Measurements from ENCODE around the gene WDR27.

WDR27 gene

DNA sequence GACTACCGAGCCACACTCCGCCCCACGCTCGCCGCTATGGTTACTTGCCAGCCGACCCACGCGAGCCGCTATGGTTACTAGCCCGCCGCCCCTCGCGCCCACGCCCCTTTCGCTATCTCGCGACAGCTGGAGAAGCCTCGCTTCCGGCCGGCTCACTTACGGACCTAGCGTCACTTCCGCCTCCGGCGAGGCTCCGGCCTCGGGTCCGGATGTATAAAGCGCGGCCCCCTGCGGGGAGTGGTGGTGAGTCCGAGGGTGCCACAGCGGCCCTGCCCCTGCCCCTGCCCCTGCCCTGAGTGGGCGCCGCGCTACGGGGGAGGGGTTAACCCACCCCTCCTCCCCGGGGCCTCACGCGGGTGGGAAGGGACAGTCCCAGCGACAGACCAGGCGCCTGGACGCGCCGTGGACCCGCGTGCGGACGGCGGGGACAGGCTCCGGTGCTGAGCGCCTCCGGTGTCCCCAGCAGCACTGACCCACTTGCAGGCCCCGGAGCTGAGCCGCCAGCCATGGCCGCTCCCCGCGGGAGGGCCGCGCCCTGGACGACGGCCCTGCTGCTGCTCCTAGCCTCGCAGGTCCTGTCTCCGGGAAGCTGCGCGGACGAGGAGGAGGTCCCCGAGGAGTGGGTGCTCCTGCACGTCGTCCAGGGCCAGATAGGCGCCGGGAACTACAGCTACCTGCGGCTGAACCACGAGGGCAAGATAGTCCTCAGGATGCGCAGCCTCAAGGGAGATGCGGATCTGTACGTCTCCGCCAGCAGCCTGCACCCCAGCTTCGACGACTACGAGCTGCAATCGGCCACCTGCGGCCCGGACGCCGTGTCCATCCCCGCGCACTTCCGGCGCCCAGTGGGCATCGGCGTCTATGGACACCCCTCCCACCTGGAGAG is at the start of gene WDR27, which contains the start of gene C6orf120:
Gene WDR27 (minus strand): TSS at position 76 of the 886 bp plus-strand sequence. CDS start 13,024 bp downstream, outside the sequence.
Gene C6orf120 (plus strand): TSS at position 173 of the 886 bp plus-strand sequence. CDS start 334 bp downstream, at position 507.
- DNase-seq = peak; percentile 98
- ATAC-seq = peak; percentile 98

- ATAC-seq = no peak
Observed at GRCh38 chr6:169746556-169746955, 44.7 kb upstream of the WDR27 start.

DNA sequence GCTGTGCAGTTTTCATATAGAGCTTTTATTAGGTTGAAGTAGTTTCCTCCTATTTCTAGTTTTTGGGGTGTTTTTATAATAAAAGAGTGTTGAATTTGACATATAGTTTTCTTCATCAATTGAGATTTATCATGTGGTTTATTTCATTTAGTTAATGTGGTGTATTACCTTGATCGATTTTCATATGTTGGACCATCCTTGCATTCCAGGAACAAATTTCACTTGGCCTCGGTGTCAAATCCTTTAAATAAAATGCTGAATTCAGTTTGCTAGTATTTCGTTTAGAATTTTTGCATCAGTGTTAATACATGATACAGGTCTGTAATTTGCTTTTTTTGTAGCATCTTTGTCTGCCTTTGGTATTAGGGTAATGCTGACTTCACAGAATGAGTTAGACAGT is 43.6 kb upstream of the WDR27 start:
- DNase-seq = no peak
- no peak for ATAC-seq

More at GRCh38 chr6:169746556-169746955, 44.7 kb upstream of the WDR27 start:
- DNase-seq = no peak

DNA sequence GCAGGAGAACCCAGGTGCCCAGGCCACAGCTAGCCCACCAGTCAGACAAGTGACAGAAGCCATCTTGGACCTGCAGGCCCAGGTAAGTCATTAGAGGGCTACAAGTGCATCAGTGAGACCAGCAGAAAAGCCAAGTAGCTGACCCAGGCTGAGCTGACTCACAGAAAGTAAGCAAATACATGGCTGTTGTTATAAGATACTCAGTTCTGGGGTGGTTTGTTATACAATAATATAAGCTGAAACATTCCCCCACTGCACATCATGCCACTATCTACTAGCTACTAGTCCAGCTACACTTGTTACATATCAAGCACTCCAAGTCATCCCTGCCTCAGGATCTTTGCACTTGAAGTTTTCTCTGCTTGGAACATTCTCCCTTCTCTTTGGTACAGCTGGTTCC is 39.5 kb upstream of the WDR27 start:
- DNase-seq (no peak), ATAC-seq (no peak)

DNA sequence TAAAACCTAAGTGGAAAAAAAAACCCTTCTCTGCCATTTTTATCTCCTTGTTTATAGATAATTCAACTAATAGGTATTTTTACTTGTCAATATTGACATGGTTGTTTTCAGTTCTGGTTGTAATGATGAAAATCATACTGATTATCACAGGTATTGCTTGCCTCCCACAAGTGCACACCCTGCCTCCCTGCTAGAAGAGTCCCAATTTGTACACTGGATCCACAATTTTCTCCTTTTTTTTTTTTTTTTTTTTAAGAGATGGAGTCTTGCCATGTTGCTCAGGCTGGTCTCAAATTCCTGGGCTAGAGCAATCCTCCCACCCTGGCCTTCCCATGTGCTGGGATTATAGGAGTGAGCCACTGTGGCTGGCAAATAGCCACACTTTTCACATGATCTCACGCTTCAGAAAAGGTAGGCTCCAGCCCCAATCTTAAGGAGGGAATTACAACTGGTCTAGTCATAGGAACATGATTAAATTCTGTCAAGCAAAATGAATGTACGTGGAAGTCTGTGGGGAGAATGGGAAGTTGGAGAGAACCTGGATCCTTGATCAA is 37.2 kb upstream of the WDR27 start:
- no peak for ATAC-seq

GRCh38 chr6:169738204-169738975 is 36.6 kb upstream of the WDR27 start:
- DNase-seq = peak; percentile 34
- ATAC-seq = peak; percentile 79

More for the DNA sequence above, 37.2 kb upstream of the WDR27 start:
- DNase-seq = no peak

GRCh38 chr6:169729961-169730360 is 28.1 kb upstream of the WDR27 start:
- DNase-seq (no peak), ATAC-seq (no peak)

DNA sequence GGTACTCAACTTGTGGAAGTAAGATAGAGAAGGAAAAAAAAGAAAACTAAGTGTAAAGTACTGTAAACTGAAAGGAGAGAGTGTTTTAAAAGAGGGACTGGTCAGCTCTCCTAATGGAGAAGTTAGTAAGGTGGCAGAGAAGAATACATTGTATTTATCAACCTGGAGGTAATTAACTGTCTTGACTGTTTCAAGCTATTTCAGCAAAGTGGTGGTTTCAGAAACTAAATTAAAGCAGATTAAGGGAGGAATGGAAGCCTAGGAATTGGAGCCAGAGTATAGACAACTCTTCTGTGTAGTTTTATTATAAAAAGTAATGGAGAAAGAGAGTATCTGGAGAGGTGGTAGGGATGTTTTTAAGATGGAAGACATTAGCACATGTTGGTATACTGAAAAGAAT is 25.1 kb upstream of the WDR27 start:
- ATAC-seq = no peak
- DNase-seq = no peak

DNA sequence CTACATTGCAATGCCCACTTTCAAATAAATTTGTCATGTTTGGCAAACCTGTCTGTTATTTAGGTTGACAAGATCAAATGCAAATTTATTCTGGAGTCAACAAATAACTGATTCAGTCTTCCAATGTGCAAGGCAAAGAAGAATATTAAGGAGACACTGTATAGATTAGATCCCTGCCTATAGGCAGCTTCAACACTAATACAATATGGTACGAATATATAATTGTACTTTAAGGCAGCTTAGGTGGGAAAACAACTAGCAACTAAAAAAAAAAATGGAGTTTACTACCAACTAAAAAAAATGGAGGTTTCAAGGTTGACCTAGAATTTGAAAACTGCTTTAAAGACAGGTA is 24.2 kb upstream of the WDR27 start:
- DNase-seq = no peak
- ATAC-seq = no peak

GRCh38 chr6:169725125-169726048 is 23.6 kb upstream of the WDR27 start:
- DNase-seq (peak; percentile 48), ATAC-seq (peak; percentile 15)

- DNase-seq (peak; percentile 80), ATAC-seq (peak; percentile 65)
Observed at GRCh38 chr6:169724494-169725124, 22.8 kb upstream of the WDR27 start, which contains the start of gene PHF10. PHF10 (minus strand) TSS chr6:169724500; CDS start chr6:169723931, 569 bp downstream.

DNA sequence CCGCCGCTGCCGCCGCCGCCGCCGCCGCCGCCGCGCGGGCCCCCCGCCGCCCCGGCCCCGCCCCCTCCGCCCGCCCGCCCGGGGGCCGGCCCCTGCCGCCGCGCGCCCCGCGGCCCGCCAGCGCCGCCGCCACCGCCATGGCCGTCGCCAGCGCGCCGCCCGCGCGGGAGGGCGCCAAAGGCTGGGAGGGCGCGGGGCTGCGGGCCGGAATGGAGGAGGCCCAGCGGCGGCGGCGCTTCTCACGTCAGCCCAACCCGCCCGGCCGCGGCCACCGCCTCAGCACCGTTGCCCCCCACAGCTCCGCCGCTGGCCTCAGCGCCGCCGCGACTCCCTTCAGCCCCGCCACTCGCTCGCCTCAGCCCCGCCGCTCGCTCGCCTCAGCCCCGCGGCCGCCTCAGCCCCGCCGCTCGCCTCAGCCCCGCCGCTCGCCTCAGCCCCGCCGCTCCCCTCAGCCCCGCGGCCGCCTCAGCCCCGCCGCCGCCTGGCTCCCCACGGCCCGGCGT is 22.2 kb upstream of the WDR27 start:
- peak; percentile 51 for DNase-seq
- ATAC-seq = peak; percentile 48

- peak; percentile 34 for ATAC-seq
- DNase-seq = peak; percentile 70
Observed at GRCh38 chr6:169723200-169723909, 21.5 kb upstream of the WDR27 start.

DNA sequence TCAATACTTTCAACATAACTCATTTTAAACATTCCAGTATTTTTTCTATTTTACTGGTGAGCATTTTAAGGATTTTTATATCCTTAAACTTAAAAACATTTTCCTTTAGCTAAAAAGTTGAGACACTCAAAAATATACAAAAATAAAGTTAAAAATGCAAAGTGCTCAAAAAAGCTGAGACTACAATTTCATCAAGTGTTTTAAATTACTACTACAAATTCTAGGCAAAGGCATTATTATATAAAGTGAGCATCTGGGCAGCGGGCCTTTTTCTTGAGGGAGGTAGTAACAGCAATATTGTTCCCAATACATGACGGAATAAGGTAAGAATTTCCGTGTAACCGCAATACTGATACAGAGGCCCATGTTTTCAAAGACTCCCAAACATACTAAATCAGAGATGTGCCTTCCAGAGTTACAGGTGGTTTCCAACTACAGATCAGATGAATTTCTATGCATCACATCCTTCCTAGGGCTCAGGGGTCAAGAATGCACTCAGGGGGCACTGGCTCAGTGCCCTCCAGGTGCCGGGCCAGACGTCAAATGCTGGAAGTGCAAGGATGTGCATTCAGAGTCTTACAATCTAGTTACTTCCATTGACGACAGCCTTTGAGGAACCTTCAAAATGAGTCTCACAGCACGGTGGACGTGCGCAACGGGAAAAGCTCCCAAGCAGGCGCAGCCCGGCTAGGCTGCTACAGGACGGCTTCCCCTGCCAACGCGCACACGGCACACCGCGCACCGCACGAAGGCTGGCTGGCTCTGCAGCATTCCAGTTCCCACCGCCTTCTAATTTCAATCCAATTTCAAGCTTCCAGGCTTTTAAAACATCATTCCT is 20.8 kb upstream of the WDR27 start:
- DNase-seq (peak; percentile 43), ATAC-seq (peak; percentile 37)

GRCh38 chr6:169720207-169720855 is 18.5 kb upstream of the WDR27 start:
- ATAC-seq = no peak
- DNase-seq = no peak

DNA sequence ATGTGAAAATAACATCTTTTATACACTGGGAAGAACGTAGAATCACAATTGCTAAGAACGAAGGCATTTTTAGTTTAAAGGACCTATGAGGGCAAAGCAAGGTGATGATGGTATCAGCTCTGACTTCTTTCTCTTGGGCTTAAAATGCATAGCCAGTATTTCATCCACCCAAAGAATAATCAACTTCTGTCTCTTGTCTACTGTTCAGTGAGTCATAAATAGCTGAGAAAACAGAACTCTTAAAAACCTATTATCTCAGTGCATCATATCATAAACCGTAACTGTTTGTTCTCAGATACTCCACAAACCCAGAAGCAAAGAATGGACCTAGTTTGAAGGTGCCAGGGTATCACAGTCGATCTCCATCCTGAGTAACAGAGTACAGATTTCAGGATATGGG is 17.3 kb upstream of the WDR27 start:
- ATAC-seq (no peak), DNase-seq (no peak)

- no peak for ATAC-seq
- DNase-seq = no peak
Observed at GRCh38 chr6:169714595-169714994, 12.8 kb upstream of the WDR27 start.

- ATAC-seq = peak; percentile 61
Observed at GRCh38 chr6:169714178-169714577, 12.3 kb upstream of the WDR27 start.

GRCh38 chr6:169710009-169710408 is 8.2 kb upstream of the WDR27 start:
- no peak for ATAC-seq
- no peak for DNase-seq

More at GRCh38 chr6:169714178-169714577, 12.3 kb upstream of the WDR27 start:
- no peak for DNase-seq
